ENCODE measurements around the gene CALN1.

DNA sequence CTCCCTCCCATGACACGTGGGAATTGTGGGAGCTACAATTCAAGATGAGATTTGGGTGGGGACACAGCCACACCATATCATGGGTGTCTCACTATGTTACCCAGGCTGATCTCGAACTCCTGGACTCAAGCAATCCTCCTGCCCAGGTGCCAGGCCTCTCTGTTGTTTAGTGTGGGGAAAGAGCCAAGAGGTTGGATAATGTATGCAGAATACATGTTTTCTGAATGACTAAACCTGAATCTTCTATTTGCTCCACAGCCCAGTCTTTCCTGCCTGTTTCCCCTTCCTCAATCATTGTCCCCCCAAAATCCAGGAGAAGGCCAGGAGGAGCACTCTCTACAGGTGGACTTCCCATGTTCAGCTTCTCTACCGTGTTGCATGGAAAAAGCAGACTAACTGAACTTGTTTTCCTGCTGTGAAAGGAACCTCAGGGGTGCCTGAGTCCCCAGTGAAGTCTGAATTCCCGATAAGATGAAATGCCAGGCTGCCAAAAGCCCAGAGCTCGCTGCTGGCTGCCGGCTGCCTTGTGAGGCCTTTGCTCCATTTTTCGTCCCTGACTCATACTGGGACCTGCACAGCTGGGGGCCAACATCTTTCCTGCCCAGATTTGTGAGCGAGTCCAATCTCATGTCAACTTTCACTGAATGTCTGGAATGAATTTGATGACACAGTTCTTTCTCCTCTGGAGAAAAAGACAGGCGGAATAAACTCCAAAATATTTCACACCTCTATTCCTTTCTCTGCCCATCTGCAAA is 588.0 kb downstream of the CALN1 start:
- TF ChIP-seq CTCF (IDR thresholded peaks at IDR 0.05; ENCODE audit: poor library complexity) (no peak), EZH2phosphoT487 (IDR thresholded peaks at IDR 0.05; ENCODE audit: low read depth, severe bottlenecking, unreplicated experiment) (no peak), EZH2 (IDR thresholded peaks at IDR 0.05; ENCODE audit: borderline replicate concordance) (no peak)
